HG03159 (cell line): Measurements from ENCODE around the gene PASK.

Experiments
- ATAC-seq: cut with Tn5 transposase; IDR thresholded peaks from one replicate; pipeline ENCODE4 v1.9.1; 2021; ENCODE audit warnings: mild to moderate bottlenecking, moderate library complexity; ENCODE audit not compliant: unreplicated experiment

The PASK gene

DNA sequence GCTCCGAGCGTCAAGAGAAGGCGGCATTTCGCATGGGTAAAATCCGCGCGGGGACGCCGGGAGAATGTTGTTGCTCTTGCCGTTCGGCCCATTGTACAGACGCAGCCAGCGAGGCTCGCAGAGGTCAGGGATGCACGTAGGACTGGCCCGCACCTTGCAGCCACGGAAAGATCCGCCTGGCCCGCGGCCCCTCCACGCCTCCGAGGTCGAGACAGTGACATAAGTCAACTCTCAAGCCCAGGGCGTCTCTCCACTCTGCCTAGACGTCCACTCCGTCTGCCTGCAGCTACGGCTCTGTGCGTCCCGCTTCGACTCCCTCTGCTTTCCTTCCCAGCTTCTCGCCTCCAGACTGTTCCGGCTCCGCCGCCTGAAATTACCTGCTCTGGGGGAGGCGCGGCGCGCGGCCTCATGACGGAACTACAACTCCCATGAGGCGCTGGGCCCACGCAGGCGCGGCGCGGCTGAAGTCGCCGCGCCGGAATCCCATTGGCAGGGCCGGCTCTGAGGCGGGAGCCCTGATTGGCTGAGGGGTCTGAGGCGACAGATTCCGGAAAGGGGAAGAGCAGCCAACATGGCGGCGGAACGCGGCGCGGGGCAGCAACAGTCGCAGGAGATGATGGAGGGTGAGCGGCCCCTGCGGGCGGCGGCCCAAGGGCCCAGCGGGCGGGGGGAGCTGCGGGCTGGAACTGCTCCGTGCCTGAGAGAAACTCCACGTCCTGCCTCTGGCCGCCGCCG lies 820 bp upstream of the PASK start, which contains the start of gene PPP1R7:
Gene PPP1R7 (plus strand): TSS at position 543 of the 735 bp plus-strand sequence. CDS start 29 bp downstream, at position 572.
- ATAC-seq, result peak; percentile 72

DNA sequence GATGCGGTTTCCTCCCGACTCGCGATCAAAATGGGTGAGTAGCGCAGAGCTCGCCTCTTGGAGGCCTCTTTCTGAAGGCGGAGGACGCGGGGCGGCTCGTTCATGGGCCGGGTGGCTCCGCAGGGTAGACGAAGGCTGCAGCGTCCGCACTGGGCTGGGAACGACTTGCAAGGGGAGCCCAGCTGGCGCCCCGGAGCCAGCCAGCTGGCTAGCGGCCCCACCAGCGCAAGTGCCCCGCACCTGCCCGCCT lies 328 bp upstream of the PASK start:
- no peak for ATAC-seq

GRCh38 chr2:241148239-241148638 lies 1.0 kb downstream of the PASK start:
- no peak for ATAC-seq

DNA sequence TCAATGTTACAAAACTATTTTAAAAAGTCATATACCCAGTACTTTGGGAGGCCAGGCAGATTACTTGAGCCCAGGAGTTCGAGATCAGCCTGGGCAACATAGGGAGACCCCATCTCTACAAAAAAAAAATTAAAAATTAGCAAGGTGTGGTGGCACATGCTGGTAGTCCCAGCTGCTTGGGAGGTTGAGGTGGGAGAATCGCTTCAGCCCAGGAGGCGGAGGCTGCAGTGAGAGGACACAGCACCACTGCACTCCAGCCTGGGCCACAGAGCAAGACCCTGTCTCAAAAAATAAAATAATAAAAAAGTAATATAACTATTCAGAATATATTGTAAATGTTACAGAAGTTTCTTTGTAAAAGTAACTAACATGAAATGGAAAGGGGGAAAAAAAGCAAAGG lies 1.9 kb downstream of the PASK start:
- ATAC-seq, result no peak

GRCh38 chr2:241146286-241146685 lies 3.0 kb downstream of the PASK start:
- no peak for ATAC-seq

DNA sequence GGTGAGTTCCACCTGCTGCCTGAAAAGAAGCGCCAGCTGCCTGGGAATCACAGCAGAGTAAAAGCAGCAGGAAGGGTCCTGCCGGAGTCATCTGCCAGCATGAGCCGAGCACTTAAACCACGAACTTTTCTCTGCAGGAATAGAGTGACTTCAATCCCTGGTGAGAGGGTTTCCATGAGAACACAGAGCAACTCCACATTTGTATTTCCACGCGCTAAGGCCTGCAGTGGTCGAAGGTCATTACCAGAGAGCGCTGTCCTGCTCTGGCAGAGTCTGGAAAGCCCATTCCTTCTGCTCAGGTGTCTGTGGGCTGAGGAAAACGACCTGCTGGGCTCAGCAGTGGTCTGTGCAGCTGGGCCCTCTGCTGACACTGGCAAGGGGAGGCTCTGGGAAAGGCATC lies 6.7 kb downstream of the PASK start:
- ATAC-seq, result no peak

- no peak for ATAC-seq
Observed at GRCh38 chr2:241142063-241142462, 7.2 kb downstream of the PASK start.

- no peak for ATAC-seq
Observed at GRCh38 chr2:241141214-241141770, 8.0 kb downstream of the PASK start.

DNA sequence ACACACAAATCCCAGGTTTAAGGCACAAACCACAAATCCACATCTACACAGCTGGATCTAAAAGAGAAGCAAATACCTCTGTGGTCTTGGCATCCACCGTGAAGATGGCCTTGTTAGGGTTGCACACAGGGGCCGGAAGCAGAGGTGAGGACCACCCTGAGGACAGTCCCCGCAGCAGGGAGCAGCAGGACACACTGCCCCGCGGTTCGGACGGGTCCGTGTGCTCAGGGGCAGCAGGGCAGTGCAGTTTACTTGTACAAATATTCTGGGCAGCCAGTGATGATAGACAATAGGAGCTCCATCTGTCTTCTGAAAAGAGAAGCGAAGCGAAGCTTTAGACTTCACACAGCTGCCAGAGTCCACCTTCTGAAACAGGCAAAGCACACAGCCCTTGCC lies 8.8 kb downstream of the PASK start:
- no peak for ATAC-seq

GRCh38 chr2:241139531-241140444 lies 9.5 kb downstream of the PASK start:
- ATAC-seq, result no peak

DNA sequence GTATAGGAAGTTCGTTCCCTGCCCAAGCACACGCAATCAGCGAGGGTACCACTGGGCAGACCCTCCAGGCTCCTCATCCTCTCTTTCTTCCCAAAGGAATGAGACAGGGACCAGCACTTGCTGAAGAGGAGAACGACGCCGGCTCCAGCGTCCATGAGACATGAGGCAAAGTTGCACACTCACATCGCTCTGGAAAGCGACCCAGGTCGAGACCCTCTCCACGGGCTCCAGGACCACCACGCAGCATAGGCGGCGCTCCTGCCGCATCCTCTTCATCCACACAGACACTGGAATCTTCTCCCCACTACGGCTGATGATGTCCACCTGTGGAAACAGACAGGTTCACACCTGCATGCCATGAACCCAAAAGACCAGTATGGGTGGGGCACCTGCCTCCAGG lies 10.8 kb downstream of the PASK start:
- no peak for ATAC-seq

DNA sequence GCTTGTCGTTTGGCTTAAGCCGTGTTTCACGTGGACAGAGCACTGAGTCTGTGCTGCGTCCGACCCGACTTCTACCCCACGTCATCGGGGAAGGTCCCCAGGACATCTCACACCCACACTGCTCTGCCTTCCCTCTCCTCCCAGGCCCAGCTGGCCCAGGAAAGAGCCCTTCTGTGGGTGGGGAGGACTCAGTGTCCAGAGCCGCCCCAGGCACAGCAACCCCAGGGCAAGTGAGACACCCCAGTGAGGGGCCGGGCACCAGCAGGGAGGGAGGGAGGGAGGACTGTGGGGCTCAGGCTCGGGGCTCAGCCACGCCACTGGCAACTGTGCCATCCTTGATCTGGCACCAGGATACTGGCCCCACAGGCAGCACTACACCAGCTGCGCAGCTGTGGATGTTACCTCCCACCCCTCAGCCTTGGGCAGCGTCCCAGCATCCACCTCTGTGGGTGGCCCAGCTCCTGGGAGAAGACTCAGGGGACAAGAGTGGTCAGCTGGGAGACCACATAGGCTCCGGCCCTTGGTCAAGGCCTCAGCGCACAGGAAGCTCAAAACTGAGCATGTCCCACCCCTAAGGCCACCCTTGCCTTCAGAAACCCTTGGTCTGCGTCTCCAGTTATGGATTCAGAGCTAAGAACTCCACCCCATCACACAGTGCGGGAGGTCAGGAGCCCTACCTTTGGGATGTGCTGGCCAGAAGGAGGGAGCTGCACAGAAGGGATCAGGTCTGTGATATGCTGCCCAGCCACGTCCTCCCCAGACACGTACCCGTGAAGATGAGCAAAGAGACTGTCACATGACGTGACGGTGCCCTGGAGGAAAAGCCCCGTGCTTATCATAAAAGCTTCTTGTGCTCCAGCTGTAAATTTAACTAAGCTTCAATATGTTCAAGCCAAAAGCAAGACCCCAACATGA lies 11.7 kb downstream of the PASK start:
- ATAC-seq, result no peak

DNA sequence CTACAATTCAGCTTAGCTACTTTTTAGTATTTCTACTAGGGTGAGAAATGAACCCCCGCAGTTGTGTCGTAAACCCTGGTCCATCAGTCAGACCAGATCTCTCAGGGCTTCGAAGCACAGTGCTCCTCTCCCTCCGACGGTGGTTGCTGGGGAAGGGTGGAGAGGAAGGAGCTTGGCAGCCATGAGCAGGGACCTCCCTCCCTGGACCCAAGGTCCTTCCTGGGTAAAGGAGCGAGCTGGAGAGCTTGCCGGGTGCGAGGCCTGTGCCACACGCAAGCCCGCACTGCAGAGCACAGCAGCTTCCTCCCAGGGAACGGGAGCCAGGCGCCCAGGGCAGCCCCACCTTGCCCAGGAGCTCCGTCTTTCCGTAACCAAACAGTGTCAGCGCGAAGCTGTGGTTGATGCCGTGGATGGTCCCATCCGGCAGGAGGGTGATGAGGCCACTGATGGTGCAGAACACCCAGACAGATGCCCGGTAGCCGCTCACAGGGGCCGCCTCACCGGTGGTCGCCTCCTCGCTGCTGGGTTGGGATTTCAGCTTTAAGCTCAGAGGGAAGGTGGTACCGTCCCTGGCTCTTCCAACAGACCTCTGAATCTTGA lies 12.5 kb downstream of the PASK start:
- ATAC-seq, result no peak

GRCh38 chr2:241136191-241136590 lies 13.1 kb downstream of the PASK start:
- no peak for ATAC-seq

DNA sequence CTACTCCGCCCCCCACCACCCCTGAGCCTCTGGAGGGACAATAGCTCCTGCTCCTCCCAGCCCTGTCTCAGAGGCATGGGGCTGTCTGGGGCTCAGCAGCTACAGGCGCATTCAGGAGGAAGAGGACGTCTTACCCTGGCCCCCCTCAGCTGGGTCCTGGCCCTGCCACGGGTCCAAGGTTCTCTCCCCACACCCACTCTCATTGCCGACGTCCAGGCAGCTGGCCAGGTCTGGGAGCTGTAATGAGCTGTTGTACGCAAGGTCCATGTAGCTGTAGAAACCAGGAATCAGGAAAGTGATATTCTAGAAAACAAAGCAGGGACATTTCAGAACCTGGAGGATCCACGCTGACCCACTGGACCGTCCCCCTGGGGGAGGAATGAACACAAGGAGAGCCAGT lies 13.5 kb downstream of the PASK start:
- ATAC-seq, result no peak

DNA sequence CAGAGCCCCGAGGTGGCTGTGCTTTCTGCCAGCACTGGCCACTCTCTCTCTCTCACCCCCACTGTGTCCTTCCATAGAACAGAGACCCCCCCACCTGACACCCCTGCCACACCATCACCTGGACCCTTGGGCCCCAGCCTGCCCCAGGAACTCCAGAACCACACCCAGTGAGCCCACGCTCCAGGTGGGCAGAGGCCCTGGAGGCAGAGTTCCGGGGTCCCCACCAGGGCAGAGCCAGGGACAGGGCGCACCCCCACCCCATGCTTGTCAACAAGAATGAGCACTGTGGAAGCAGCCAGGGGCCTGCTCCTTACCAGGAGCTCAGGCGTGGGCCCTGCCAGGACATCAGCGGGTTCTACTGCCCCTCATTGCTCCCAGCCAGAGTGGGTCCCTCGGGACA lies 14.6 kb downstream of the PASK start:
- no peak for ATAC-seq

GRCh38 chr2:241133436-241133820 lies 15.8 kb downstream of the PASK start:
- ATAC-seq, result no peak

- ATAC-seq, result no peak
Observed at GRCh38 chr2:241132538-241133435, 16.5 kb downstream of the PASK start.

DNA sequence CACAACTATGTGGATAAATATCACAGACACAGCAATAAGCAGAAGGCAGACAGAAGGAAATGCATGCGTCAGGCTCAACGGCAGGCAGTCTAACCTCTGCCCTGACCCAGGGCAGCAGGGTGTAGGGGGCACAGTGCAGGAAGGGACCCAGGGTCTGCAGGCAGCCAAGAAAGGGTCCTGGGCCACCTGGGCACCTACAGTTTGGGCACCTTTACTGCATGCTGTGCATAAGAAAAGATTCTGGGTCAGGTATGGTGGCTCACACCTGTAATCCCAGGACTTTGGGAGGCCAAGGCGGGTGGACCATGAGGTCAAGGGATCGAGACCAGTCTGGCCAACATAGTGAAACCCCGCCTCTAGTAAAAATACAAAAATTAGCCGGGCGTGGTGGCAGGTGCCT lies 17.7 kb downstream of the PASK start:
- no peak for ATAC-seq

GRCh38 chr2:241130316-241130715 lies 19.0 kb downstream of the PASK start:
- ATAC-seq, result no peak
